Smooth muscle cell (in vitro differentiated cells): ENCODE results near the gene GPD2. TPM values are rescaled to one million over a fixed set of nuclear protein-coding genes. Genes with fewer than 3 reads are reported as not detected.
A peak's percentile ranks its signal among the peaks of the same experiment; 100 is the strongest.

Experiments
- DNase-seq: peaks from one replicate; lab custom pipeline; 2025; ENCODE audit not compliant: unreplicated experiment; lab: John Stamatoyannopoulos, UW
- H2AFZ ChIP-seq: fragments of 200-600 bp; sonication (generic); 2 replicates; pipeline ENCODE4 v1.6.0; 2016; ENCODE audit warnings: antibody characterized with exemption, low read depth, mild to moderate bottlenecking
- H3F3A ChIP-seq: fragments of 200-600 bp; sonication (generic); 2 replicates; pipeline ENCODE4 v1.6.0; 2017; ENCODE audit warnings: antibody characterized with exemption, low read depth
- H3K27ac ChIP-seq: fragments of 200-600 bp; sonication (generic); 2 replicates; pipeline ENCODE4 v1.5.1; 2016; ENCODE audit warnings: low read depth, mild to moderate bottlenecking
- H3K27me3 ChIP-seq: fragments of 200-600 bp; sonication (generic); 2 replicates; pipeline ENCODE4 v1.6.1; 2016; ENCODE audit warnings: low read depth, mild to moderate bottlenecking
- H3K36me3 ChIP-seq: fragments of 200-600 bp; sonication (generic); 2 replicates; pipeline ENCODE4 v1.5.1; 2016; ENCODE audit warnings: low read depth
- H3K4me1 ChIP-seq: fragments of 200-600 bp; sonication (generic); 2 replicates; pipeline ENCODE4 v1.5.1; 2016; ENCODE audit warnings: low read depth
- H3K4me2 ChIP-seq: fragments of 200-600 bp; sonication (generic); 2 replicates; pipeline ENCODE4 v1.6.0; 2016; ENCODE audit warnings: mild to moderate bottlenecking
- H3K4me3 ChIP-seq: fragments of 200-600 bp; sonication (generic); 2 replicates; pipeline ENCODE4 v1.5.1; 2016; ENCODE audit warnings: mild to moderate bottlenecking
- H3K79me2 ChIP-seq: fragments of 200-600 bp; sonication (generic); 2 replicates; pipeline ENCODE4 v1.6.0; 2016; ENCODE audit warnings: low read depth, mild to moderate bottlenecking
- H3K9ac ChIP-seq: fragments of 200-600 bp; sonication (generic); 2 replicates; pipeline ENCODE4 v1.6.0; 2016; ENCODE audit warnings: low read depth
- H3K9me3 ChIP-seq: fragments of 200-600 bp; sonication (generic); replicated peaks from 2 replicates; pipeline ENCODE4 v1.5.1; 2016; ENCODE audit warnings: low read depth
- H4K20me1 ChIP-seq: fragments of 200-600 bp; sonication (generic); 2 replicates; pipeline ENCODE4 v1.6.0; 2016; ENCODE audit warnings: low read depth
- WGBS: methylation state at CpG from one replicate; pipeline ENCODE4 v1.1.7; 2016; ENCODE audit warnings: low lambda C conversion rate; 5-methylcytosine and 5-hydroxymethylcytosine counted together
- polyA plus RNA-seq: library from polyadenylated mRNA; unstranded; fragments of >200 nt; fragmentation: Nextera tagmentation; extraction: Ambion mirVana; gene quantifications from 2 replicates; pipeline ENCODE4 v1.2.1, GENCODE V29; 2016
- total RNA-seq: library from RNA; depleted of rRNA; stranded (reverse); fragments of >200 nt; gene quantifications from 2 replicates; pipeline ENCODE4 v1.2.3, GENCODE V29; 2014
- TF ChIP-seq, protein P1 (sequence below): fragments of 200-600 bp; sonication (generic); IDR thresholded peaks from 2 replicates; pipeline ENCODE4 v1.5.1; 2017; ENCODE audit warnings: borderline replicate concordance, mild to moderate bottlenecking, antibody characterized with exemption; ENCODE audit not compliant: insufficient read depth, poor library complexity, severe bottlenecking

The GPD2 gene
- total and polyA plus RNA-seq, 2 experiments from 2014 or later, result 5.6 to 25.8 TPM

GRCh38 chr2:156511803-156512202 is 75.6 kb downstream of the GPD2 start:
- H3K9me3 ChIP-seq, result no peaks in the 10 kb centered on the region
- H3K36me3 ChIP-seq, result no peaks in the 10 kb centered on the region
- H3K27me3 ChIP-seq, result no peaks in the 10 kb centered on the region
- H3K79me2 ChIP-seq, result no peaks in the 10 kb centered on the region
- no peak overlapping the region for H3K4me3 ChIP-seq
- no peak overlapping the region for H3K27ac ChIP-seq
- H4K20me1 ChIP-seq, result no peaks in the 10 kb centered on the region
- no peak overlapping the region for H3K9ac ChIP-seq
- H3F3A ChIP-seq, result no peaks in the 10 kb centered on the region
- no peaks in the 10 kb centered on the region for H3K4me1 ChIP-seq
- no peak overlapping the region for H3K4me2 ChIP-seq
- no peak overlapping the region for H2AFZ ChIP-seq
- DNase-seq, result no peak
- TF ChIP-seq, protein P1, sequence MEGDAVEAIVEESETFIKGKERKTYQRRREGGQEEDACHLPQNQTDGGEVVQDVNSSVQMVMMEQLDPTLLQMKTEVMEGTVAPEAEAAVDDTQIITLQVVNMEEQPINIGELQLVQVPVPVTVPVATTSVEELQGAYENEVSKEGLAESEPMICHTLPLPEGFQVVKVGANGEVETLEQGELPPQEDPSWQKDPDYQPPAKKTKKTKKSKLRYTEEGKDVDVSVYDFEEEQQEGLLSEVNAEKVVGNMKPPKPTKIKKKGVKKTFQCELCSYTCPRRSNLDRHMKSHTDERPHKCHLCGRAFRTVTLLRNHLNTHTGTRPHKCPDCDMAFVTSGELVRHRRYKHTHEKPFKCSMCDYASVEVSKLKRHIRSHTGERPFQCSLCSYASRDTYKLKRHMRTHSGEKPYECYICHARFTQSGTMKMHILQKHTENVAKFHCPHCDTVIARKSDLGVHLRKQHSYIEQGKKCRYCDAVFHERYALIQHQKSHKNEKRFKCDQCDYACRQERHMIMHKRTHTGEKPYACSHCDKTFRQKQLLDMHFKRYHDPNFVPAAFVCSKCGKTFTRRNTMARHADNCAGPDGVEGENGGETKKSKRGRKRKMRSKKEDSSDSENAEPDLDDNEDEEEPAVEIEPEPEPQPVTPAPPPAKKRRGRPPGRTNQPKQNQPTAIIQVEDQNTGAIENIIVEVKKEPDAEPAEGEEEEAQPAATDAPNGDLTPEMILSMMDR, result no peak

- Histone ChIP-seq H3K79me2 (no peaks in the 10 kb centered on the region), H4K20me1 (no peaks in the 10 kb centered on the region), H2AFZ (no peak overlapping the region), H3F3A (no peaks in the 10 kb centered on the region), H3K4me1 (no peaks in the 10 kb centered on the region), H3K9me3 (no peaks in the 10 kb centered on the region), H3K4me2 (peak overlapping the region; percentile 6), H3K4me3 (no peak overlapping the region), H3K36me3 (no peaks in the 10 kb centered on the region), H3K9ac (no peak overlapping the region), H3K27me3 (no peaks in the 10 kb centered on the region), H3K27ac (peak overlapping the region; percentile 13)
- TF ChIP-seq, protein P1, result no peak
- no peak for DNase-seq
- WGBS, result 66% methylated on average over 2 of the region's 2 CpGs
Measured at GRCh38 chr2:156512451-156512850, 76.3 kb downstream of the GPD2 start.

- DNase-seq, result no peak
- no peaks in the 10 kb centered on the region for H4K20me1 ChIP-seq
- TF ChIP-seq, protein P1, result no peak
- no peaks in the 10 kb centered on the region for H3K9me3 ChIP-seq
- no peak overlapping the region for H3K4me3 ChIP-seq
- no peak overlapping the region for H3K4me2 ChIP-seq
- H3K27ac ChIP-seq, result no peak overlapping the region
- no peak overlapping the region for H3K9ac ChIP-seq
- H3K4me1 ChIP-seq, result no peaks in the 10 kb centered on the region
- no peaks in the 10 kb centered on the region for H3K27me3 ChIP-seq
- no peaks in the 10 kb centered on the region for H3K36me3 ChIP-seq
- no peaks in the 10 kb centered on the region for H3K79me2 ChIP-seq
- WGBS, result 82% methylated on average over 2 of the region's 2 CpGs
- no peaks in the 10 kb centered on the region for H3F3A ChIP-seq
- H2AFZ ChIP-seq, result no peak overlapping the region
Measured at GRCh38 chr2:156513219-156513618, 77.0 kb downstream of the GPD2 start.

DNA sequence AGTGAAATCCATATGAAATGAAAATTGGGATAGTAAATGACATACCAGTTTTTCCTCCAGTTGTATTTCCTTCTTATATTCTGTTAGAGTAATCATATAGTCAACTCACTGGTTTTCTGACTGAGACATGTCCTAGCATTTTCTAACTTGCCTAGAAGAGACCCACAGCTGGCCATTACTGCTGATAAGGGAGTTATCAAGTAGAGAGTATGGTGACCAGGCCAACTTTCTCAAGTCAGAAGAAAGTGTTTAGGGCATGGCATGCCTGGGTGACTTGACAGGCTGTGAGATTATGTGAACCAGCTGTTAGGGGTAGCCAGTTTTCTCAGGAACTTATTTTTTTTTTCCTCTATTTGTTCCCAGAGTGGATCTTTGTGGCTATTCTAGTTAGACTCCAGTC is 81.2 kb downstream of the GPD2 start:
- no peak for DNase-seq
- no peaks in the 10 kb centered on the region for H3K4me1 ChIP-seq
- no peak overlapping the region for H3K27ac ChIP-seq

More for the DNA sequence above, 81.2 kb downstream of the GPD2 start:
- Histone ChIP-seq H3F3A (no peaks in the 10 kb centered on the region), H3K27me3 (no peaks in the 10 kb centered on the region), H3K36me3 (no peaks in the 10 kb centered on the region), H2AFZ (no peak overlapping the region), H3K9ac (no peak overlapping the region), H4K20me1 (no peaks in the 10 kb centered on the region), H3K4me3 (no peak overlapping the region), H3K79me2 (no peaks in the 10 kb centered on the region), H3K9me3 (no peaks in the 10 kb centered on the region), H3K4me2 (no peak overlapping the region)
- TF ChIP-seq, protein P1, result no peak
